GM12801 (cell line): ENCODE measurements around the gene SEC14L2.

Experiments used
- CTCF ChIP-seq: IDR thresholded peaks from one replicate; pipeline ENCODE4 v1.5.1; 2011; ENCODE audit warnings: control low read depth; ENCODE audit not compliant: insufficient read length; ENCODE audit errors: extremely low read depth

SEC14L2 gene

DNA sequence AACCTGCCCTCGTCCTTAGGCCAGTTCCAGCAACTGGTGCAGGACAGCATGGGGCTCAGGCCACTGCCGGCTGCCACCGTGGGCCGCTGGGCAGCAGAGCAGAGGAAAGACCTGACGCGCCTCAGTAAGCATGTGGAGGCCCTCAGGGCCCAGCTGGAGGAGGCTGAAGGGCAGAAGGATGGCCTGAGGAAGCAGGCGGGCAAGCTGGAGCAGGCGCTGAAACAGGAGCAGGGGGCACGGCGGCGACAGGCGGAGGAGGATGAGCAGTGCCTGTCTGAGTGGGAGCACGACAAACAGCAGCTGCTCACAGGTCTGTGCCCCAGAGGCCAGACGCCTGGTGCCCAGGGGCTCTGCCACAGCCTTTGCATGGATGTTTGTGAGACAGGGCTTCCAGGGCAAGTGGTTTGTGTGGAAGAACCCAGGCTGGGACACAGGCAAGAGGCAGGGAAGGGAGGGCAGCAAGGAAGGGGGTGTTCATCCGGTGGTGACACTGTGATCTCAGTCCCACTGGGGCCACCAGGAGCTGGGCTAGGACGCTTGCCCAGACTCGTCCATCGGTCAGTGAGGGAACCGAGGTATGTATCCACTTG is 26.1 kb upstream of the SEC14L2 start:
- TF ChIP-seq CTCF = no peak

DNA sequence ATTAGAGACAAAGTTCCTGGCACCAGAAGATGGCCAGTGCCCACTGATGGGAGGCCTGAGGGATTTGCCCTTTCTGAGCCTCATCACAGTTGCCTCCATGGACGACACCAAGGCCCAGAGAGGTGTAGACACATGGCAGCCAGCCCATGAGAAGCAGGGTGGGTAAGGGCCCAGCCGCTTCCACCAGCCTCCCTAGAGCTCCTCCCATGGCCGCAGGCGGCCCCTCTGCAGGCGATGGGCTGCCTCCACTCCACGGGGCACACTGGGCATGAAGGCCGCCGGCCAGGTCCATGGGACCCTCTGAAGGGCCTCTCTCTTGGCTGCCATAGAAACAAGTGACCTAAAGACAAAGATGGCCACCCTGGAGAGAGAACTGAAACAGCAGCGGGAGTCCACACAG is 25.5 kb upstream of the SEC14L2 start:
- TF ChIP-seq CTCF = no peak

DNA sequence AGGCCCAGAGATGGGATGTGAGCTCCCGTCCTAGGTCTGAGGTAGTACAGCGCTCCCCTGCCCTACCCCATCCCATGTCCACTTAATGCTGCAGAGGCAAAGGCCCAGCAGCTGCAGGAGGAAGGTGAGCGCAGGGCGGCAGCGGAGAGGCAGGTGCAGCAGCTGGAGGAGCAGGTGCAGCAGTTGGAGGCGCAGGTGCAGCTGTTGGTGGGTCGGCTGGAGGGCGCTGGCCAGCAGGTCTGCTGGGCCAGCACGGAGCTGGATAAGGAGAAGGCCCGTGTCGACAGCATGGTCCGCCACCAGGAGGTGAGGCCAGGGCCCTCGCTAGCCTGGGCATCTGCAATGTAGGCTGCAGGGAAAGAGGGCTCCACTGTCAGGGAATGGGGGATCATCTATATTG is 24.8 kb upstream of the SEC14L2 start:
- no peak for TF ChIP-seq CTCF

- TF ChIP-seq CTCF = no peak
Measured at GRCh38 chr22:30372915-30373314, 23.9 kb upstream of the SEC14L2 start.

DNA sequence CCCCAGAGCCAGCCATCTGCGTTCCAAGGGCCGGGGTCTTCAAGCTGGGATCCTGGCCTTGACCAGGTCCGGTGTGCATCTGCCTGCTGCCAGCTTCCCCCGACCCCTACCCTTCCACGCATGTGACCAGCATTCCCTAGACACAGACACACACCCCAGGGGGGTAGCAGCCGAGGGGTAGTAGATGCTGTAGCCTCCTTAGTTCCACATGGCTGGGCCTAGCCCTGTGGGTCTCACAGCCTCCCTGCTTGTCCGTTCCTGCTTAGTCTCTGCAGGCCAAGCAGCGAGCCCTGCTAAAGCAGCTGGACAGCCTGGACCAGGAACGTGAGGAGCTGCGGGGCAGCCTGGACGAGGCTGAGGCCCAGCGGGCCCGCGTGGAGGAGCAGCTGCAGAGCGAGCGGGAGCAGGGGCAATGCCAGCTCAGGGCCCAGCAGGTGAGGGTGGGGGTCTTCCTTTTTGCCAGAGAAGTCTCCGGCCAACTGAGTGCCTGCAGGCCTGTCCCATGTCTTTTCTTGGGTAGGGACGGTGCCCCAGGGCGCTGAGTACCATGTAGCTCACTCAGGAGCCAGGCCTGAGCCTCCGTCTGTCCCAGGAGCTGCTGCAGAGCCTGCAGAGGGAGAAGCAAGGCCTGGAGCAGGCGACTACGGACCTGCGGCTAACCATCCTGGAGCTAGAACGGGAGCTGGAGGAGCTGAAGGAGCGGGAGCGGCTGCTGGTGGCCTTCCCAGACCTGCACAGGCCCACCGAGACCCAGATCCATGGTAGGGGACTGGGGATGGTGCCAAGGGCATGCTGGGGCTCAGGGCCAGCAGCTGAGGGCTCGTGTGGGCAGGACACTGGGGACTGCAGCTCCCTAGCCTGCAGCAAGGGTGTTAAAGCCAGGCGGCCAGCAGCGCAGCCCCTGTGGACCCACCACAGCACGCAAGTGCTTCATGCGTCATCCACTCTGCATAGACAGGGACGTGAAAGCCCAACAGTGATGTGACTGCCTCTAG is 23.2 kb upstream of the SEC14L2 start:
- TF ChIP-seq CTCF = no peak

GRCh38 chr22:30375312-30375849 is 21.4 kb upstream of the SEC14L2 start:
- TF ChIP-seq CTCF = no peak

- no peak for TF ChIP-seq CTCF
Measured at GRCh38 chr22:30380011-30380410, 16.8 kb upstream of the SEC14L2 start.
